H1 (cell line): ENCODE measurements around the gene AGAP3. TPM values are rescaled to one million over a fixed set of nuclear protein-coding genes. Genes with fewer than 3 reads are reported as not detected.
A peak's percentile ranks its signal among the peaks of the same experiment; 100 is the strongest.

Source experiments
- E2F6 ChIP-seq: IDR thresholded peaks from 2 replicates; pipeline ENCODE4 v1.6.1; 2012; ENCODE audit warnings: inconsistent platforms
- RNF2 ChIP-seq: fragments of 200-900, 300-1000 bp; sonication (generic); IDR thresholded peaks from 2 replicates; pipeline ENCODE4 v1.7.1; 2016; ENCODE audit warnings: borderline replicate concordance, low read depth, mild to moderate bottlenecking, antibody characterized with exemption, low read length; ENCODE audit not compliant: poor library complexity, severe bottlenecking; ENCODE audit errors: missing control alignments
- RXRA ChIP-seq: IDR thresholded peaks from 2 replicates; pipeline ENCODE4 v1.6.1; 2011; ENCODE audit warnings: low read depth, mild to moderate bottlenecking, low read length, moderate library complexity; ENCODE audit not compliant: insufficient read depth
- SIN3A ChIP-seq, 2 experiments: IDR thresholded peaks in 1 of 2; conservative IDR thresholded peaks in 1 of 2; 2 replicates each; pipeline ENCODE4 v1.6.1; 2011 to 2012; ENCODE audit warnings: low read length in 2 of 2, improper control_type of control experiment in 1 of 2, low read depth in 1 of 2, mild to moderate bottlenecking in 1 of 2
- SIX5 ChIP-seq: IDR thresholded peaks from 2 replicates; pipeline ENCODE4 v1.6.1; 2011; ENCODE audit warnings: mild to moderate bottlenecking, low read depth, low read length
- TEAD4 ChIP-seq: IDR thresholded peaks from 2 replicates; pipeline ENCODE4 v1.6.1; 2012; ENCODE audit warnings: low read depth, low read length, inconsistent platforms, mixed read lengths
- USF2 ChIP-seq: IDR thresholded peaks from 2 replicates; pipeline ENCODE4 v1.6.1; 2011; ENCODE audit warnings: low read length, improper control_type of control experiment
- YY1 ChIP-seq: IDR thresholded peaks from 2 replicates; pipeline ENCODE4 v1.6.1; 2011; ENCODE audit warnings: low read depth, mild to moderate bottlenecking, low read length
- ZNF274 ChIP-seq: IDR thresholded peaks from 2 replicates; pipeline ENCODE4 v1.7.0; 2012; ENCODE audit warnings: low read length, borderline replicate concordance; ENCODE audit errors: extremely low read depth
- polyA plus RNA-seq, 7 experiments: library from polyadenylated mRNA; depleted of rRNA in 3 of 7; stranded (reverse) in 5 of 7; unstranded in 2 of 7; fragments of >200 nt in 5 of 7; fragments of 200-250 nt in 2 of 7; gene quantifications; 1 replicate in 5 of 7; 2 replicates in 1 of 7; 4 replicates in 1 of 7; pipeline versions ENCODE4 v1.2.1 to v1.2.3, GENCODE V29; 2011 to 2013; ENCODE audit warnings: missing spikeins in 2 of 7, mixed read lengths in 2 of 7
- total RNA-seq: library from RNA; stranded (reverse); fragmentation: NEBNext Ultra II Directional; extraction: Animal tissue kit (Norgen Biotek cat#: 25700); gene quantifications from 2 replicates; pipeline ENCODE4 v1.2.1, GENCODE V29; 2021

AGAP3 gene
- total and polyA plus RNA-seq, 2 of the 8 experiments (the other 6 are each of a cell fraction or from before 2014, with no cell fraction given), result 66.4 to 120 TPM

DNA sequence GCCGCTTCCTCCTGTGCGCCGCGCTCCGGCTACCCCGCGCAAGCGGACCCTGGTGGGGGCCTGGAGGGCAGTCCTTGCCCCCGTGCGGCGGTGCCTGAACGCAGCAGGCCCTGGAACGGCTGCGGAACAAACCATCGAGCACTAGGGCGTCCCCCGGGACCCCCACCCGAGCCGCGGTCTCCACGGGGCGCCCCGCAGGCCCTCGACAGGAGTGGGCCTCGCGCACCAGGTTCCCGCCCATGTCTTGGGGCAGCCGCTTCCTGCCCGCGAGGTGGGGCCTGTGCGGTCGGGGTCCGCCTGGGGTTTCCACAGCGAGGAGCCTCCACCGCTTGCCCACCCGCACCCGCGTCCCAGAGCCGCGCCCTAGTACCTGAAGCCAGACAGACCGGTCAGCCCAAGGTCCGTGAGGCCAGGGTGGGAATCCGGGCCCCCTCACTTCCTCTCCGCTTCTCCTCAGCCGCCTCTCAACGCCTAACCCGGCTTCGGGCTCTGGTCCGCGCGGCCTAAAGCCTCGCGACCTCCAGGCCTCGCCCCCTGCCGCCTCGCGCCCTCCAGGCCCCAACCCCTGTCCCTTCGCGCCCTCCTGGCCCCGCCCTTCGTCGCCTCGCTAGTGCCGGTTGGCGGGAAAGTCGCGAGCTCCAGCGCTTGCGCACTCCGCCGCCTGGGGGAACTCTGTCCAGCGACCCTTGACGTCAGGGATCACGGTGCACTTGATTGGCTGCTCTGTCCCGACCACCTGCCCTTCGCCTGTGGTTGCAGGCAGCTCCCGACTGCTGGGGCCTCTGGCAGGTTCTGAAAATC, 88.2 kb downstream of the AGAP3 start (continued):
- TF ChIP-seq E2F6, result peak; percentile 100
- no peak for TF ChIP-seq ZNF274
- TF ChIP-seq SIN3A (conservative IDR thresholded peaks at IDR 0.05 in 1 of 2, IDR thresholded peaks at IDR 0.05 in 1 of 2; ENCODE audit: low read depth in 1 of 2, low read length in 2 of 2), result no peak
- TF ChIP-seq TEAD4, result no peak
- TF ChIP-seq USF2, result no peak
- TF ChIP-seq YY1, result no peak
- peak; percentile 70 for TF ChIP-seq RNF2
- TF ChIP-seq RXRA, result no peak
- no peak for TF ChIP-seq SIX5
